Measurements from ENCODE around the gene GADD45A. TPM values are rescaled to one million over a fixed set of nuclear protein-coding genes. Genes with fewer than 3 reads are reported as not detected.
"Not testable (repeated sequence)": the region's sequence is repeated elsewhere in the genome, so short reads cannot be mapped to it uniquely, and the experiment has no call there.

Gene GADD45A
- total RNA-seq, 1 donor from 2014 or later, result 11.0 TPM

DNA sequence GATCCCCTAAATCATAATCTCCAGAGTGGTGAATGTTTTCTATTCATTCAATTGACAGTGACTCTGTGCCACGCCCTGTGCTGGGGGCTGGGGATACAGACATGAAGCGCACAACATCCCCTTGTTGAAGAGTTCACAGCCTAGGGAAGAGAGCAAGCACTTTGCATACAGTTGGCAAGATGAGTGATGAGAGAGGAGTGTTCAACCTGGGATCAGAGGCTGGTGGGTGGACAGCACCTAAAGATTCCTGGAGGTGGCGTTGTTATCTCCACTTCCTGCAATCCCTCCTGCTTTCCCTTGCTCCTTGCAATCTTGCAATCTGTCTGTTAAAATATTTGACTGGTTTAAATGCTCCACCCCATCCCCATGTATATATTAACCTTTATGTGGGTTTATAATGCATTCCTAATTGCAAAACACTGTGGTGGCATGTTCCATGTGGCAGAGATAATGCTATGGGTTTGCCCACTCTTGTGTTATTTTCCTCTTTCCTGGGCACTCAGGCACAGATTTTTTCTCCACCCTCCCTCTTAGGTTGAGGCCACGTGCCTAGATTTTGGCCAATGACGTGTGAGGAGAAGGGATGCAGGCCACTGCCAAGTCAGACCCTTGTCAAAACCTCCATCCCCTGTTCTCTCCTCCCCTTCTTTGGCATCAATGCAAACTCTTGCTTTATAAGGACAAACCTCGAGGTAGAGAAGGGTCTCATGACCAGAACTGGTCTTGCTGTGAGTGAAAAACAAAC is 36.2 kb upstream of the GADD45A start:
- peaks cover 19 to 32% (median 32%) of the 10 kb centered on the region in 3 donors for H3K4me1 ChIP-seq (ENCODE audit: control insufficient read depth in 3 of 3, insufficient read depth in 3 of 3, low read length in 3 of 3)
- H3K4me3 ChIP-seq (ENCODE audit: low read length in 3 of 3), result no peak overlapping the region
- no peak overlapping the region for H3K27ac ChIP-seq (ENCODE audit: low read depth, low read length)
- no peak overlapping the region for H3K9ac ChIP-seq (ENCODE audit: low read depth in 1 of 3, low read length in 3 of 3)
- H3K36me3 ChIP-seq (ENCODE audit: control insufficient read depth in 3 of 3, insufficient read depth in 3 of 3, low read length in 3 of 3), result no peaks in the 10 kb centered on the region
- H3K27me3 ChIP-seq (ENCODE audit: control insufficient read depth in 3 of 3, insufficient read depth in 3 of 3, low read length in 3 of 3), result no peaks in the 10 kb centered on the region
- no peaks in the 10 kb centered on the region for H3K9me3 ChIP-seq (ENCODE audit: control insufficient read depth in 3 of 3, low read length in 3 of 3)

- no peaks in the 10 kb centered on the region for H3K27me3 ChIP-seq (ENCODE audit: control insufficient read depth in 3 of 3, insufficient read depth in 3 of 3, low read length in 3 of 3)
- peaks cover 19 to 32% (median 32%) of the 10 kb centered on the region in 3 donors for H3K4me1 ChIP-seq (ENCODE audit: control insufficient read depth in 3 of 3, insufficient read depth in 3 of 3, low read length in 3 of 3)
- H3K36me3 ChIP-seq (ENCODE audit: control insufficient read depth in 3 of 3, insufficient read depth in 3 of 3, low read length in 3 of 3), result no peaks in the 10 kb centered on the region
Observed at GRCh38 chr1:67650061-67650460, 34.9 kb upstream of the GADD45A start.

DNA sequence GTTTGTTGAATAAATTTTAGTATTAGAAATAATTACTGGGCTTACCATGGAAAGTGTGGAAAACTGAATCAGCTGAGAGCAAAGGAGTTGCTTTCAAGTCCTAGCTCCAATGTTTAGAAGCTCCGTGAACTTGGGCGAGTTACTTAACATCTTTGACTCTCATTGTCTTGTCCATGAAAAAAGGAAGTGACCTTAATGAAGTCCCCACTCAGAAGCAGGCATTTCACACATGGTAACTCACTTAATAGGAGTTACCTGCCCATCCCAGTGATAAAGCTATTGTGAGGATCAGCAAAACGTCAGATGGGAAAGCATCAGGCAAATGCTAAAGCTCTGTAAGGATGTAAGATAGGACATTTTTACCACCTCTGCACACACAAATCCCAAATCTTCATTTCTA is 34.0 kb upstream of the GADD45A start:
- no peak overlapping the region for H3K9ac ChIP-seq (ENCODE audit: low read depth in 1 of 3, low read length in 3 of 3)
- peaks cover 15 to 26% (median 24%) of the 10 kb centered on the region in 3 donors for H3K4me1 ChIP-seq (ENCODE audit: control insufficient read depth in 3 of 3, insufficient read depth in 3 of 3, low read length in 3 of 3)
- no peak overlapping the region for H3K4me3 ChIP-seq (ENCODE audit: low read length in 3 of 3)
- H3K36me3 ChIP-seq (ENCODE audit: control insufficient read depth in 3 of 3, insufficient read depth in 3 of 3, low read length in 3 of 3), result no peaks in the 10 kb centered on the region
- no peaks in the 10 kb centered on the region for H3K9me3 ChIP-seq (ENCODE audit: control insufficient read depth in 3 of 3, low read length in 3 of 3)
- no peak overlapping the region for H3K27ac ChIP-seq (ENCODE audit: low read depth, low read length)
- no peaks in the 10 kb centered on the region for H3K27me3 ChIP-seq (ENCODE audit: control insufficient read depth in 3 of 3, insufficient read depth in 3 of 3, low read length in 3 of 3)

More at GRCh38 chr1:67650061-67650460, 34.9 kb upstream of the GADD45A start:
- H3K9me3 ChIP-seq (ENCODE audit: control insufficient read depth in 3 of 3, low read length in 3 of 3), result no peaks in the 10 kb centered on the region
- H3K27ac ChIP-seq (ENCODE audit: low read depth, low read length), result no peak overlapping the region
- no peak overlapping the region for H3K4me3 ChIP-seq (ENCODE audit: low read length in 3 of 3)
- no peak overlapping the region for H3K9ac ChIP-seq (ENCODE audit: low read depth in 1 of 3, low read length in 3 of 3)

DNA sequence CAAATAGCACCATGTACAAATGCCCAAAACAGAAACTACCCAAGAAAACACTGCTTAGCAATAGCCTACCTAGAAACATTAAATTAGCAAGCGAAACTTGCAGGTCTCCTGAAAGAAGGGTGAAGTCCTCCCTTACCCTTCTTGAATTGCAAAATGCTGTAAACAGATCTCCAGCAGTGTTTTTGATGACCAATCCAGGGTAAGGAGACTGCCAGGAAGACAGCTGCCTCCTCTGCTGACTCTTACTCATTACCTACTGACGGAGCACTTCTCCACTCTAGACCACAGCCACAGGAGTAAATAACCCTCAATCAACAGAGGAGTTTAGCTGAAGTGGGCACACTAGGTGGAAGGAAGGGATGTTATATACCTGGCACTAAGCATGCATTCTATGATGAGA is 32.2 kb upstream of the GADD45A start:
- Histone ChIP-seq H3K27ac (ENCODE audit: low read depth, low read length) (peak overlapping the region; percentile 92), H3K9ac (ENCODE audit: low read depth in 1 of 3, low read length in 3 of 3) (peak overlapping the region in 1 of 3 donors; percentile 47), H3K36me3 (ENCODE audit: control insufficient read depth in 3 of 3, insufficient read depth in 3 of 3, low read length in 3 of 3) (no peaks in the 10 kb centered on the region), H3K4me1 (ENCODE audit: control insufficient read depth in 3 of 3, insufficient read depth in 3 of 3, low read length in 3 of 3) (peaks cover 0 to 9% (median 8%) of the 10 kb centered on the region in 3 donors), H3K9me3 (ENCODE audit: control insufficient read depth in 3 of 3, low read length in 3 of 3) (no peaks in the 10 kb centered on the region), H3K4me3 (ENCODE audit: low read length in 3 of 3) (peak overlapping the region in 1 of 3 donors; percentile 18), H3K27me3 (ENCODE audit: control insufficient read depth in 3 of 3, insufficient read depth in 3 of 3, low read length in 3 of 3) (no peaks in the 10 kb centered on the region)

DNA sequence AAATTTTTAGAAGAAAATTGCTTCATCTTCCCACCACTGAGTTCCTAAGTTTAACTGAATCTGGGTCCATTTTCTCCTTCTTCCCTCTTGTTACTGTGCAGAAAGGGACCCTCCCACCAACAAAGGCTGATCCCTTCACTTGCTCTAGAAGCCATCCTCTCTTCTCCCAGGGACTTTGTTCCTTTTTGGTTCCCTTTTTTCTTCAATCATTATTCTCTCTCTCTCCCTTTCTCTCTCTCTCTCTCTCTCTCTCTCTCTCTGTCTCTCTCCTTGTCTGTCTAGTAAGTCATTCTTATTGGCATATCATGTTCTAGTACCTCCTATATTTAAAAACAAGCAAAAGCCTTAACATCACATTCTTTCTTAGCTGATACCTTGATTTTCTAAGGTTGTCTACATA is 31.7 kb upstream of the GADD45A start:
- peak overlapping the region; percentile 92 for H3K27ac ChIP-seq (ENCODE audit: low read depth, low read length)
- H3K4me3 ChIP-seq (ENCODE audit: low read length in 3 of 3), result peak overlapping the region in 1 of 3 donors; percentile 18
- H3K9me3 ChIP-seq (ENCODE audit: control insufficient read depth in 3 of 3, low read length in 3 of 3), result no peaks in the 10 kb centered on the region
- H3K27me3 ChIP-seq (ENCODE audit: control insufficient read depth in 3 of 3, insufficient read depth in 3 of 3, low read length in 3 of 3), result no peaks in the 10 kb centered on the region
- H3K4me1 ChIP-seq (ENCODE audit: control insufficient read depth in 3 of 3, insufficient read depth in 3 of 3, low read length in 3 of 3), result peaks cover 0 to 9% (median 7%) of the 10 kb centered on the region in 3 donors
- no peaks in the 10 kb centered on the region for H3K36me3 ChIP-seq (ENCODE audit: control insufficient read depth in 3 of 3, insufficient read depth in 3 of 3, low read length in 3 of 3)
- H3K9ac ChIP-seq (ENCODE audit: low read depth in 1 of 3, low read length in 3 of 3), result peak overlapping the region in 1 of 3 donors; percentile 47

DNA sequence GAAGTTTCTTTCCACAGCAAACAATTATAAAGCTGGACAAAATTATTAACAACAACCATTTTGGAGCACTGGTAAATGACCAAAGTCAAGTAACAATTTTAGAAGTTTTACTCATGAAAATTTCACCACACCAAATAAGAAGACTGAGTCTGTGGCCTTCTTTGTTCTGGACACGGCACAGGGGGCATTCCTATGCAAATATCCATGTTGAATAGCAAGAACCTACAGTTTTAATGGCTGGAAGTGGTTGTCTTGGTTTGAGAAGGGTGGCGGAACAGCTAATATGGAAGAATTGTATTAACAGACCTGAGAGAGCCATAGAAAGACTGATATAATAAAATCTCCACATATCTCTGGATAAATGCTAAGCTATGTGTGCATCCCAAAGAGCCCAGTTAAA is 29.4 kb upstream of the GADD45A start:
- Histone ChIP-seq H3K9me3 (ENCODE audit: control insufficient read depth in 3 of 3, low read length in 3 of 3) (no peaks in the 10 kb centered on the region), H3K27ac (ENCODE audit: low read depth, low read length) (no peak overlapping the region), H3K4me3 (ENCODE audit: low read length in 3 of 3) (no peak overlapping the region), H3K4me1 (ENCODE audit: control insufficient read depth in 3 of 3, insufficient read depth in 3 of 3, low read length in 3 of 3) (peaks cover 0 to 9% (median 7%) of the 10 kb centered on the region in 3 donors), H3K36me3 (ENCODE audit: control insufficient read depth in 3 of 3, insufficient read depth in 3 of 3, low read length in 3 of 3) (no peaks in the 10 kb centered on the region), H3K9ac (ENCODE audit: low read depth in 1 of 3, low read length in 3 of 3) (no peak overlapping the region), H3K27me3 (ENCODE audit: control insufficient read depth in 3 of 3, insufficient read depth in 3 of 3, low read length in 3 of 3) (no peaks in the 10 kb centered on the region)

- H3K4me3 ChIP-seq (ENCODE audit: low read length in 3 of 3); H3K9me3 ChIP-seq (ENCODE audit: control insufficient read depth in 3 of 3, low read length in 3 of 3); H3K36me3 ChIP-seq (ENCODE audit: control insufficient read depth in 3 of 3, insufficient read depth in 3 of 3, low read length in 3 of 3); H3K4me1 ChIP-seq (ENCODE audit: control insufficient read depth in 3 of 3, insufficient read depth in 3 of 3, low read length in 3 of 3); H3K9ac ChIP-seq (ENCODE audit: low read depth in 1 of 3, low read length in 3 of 3); H3K27me3 ChIP-seq (ENCODE audit: control insufficient read depth in 3 of 3, insufficient read depth in 3 of 3, low read length in 3 of 3); H3K27ac ChIP-seq (ENCODE audit: low read depth, low read length): not testable (repeated sequence)
Observed at GRCh38 chr1:67657152-67657551, 27.8 kb upstream of the GADD45A start.

- H3K4me3 ChIP-seq (ENCODE audit: low read length in 3 of 3), result no peak overlapping the region
- no peaks in the 10 kb centered on the region for H3K9me3 ChIP-seq (ENCODE audit: control insufficient read depth in 3 of 3, low read length in 3 of 3)
- H3K36me3 ChIP-seq (ENCODE audit: control insufficient read depth in 3 of 3, insufficient read depth in 3 of 3, low read length in 3 of 3), result no peaks in the 10 kb centered on the region
Observed at GRCh38 chr1:67659229-67659628, 25.8 kb upstream of the GADD45A start.

DNA sequence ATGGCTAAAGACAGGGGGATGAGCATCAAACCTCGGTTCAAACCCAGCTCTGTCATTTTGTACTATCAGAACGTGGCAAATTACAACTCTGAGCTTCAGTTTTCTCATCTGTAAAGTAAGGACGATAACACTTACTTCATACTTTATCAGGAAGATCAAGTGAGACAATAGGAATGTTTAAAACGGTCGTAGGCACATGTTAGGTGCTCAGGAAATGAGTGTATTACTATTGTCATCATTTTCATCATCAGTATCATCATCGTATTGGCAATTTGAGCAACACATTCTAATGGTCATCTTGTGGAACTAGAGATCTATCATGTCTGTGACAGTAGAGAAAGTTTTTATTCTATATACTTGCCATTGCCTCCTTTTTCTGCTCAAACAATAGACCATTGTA is 22.1 kb upstream of the GADD45A start:
- H3K27me3 ChIP-seq (ENCODE audit: control insufficient read depth in 3 of 3, insufficient read depth in 3 of 3, low read length in 3 of 3), result no peaks in the 10 kb centered on the region
- no peaks in the 10 kb centered on the region for H3K36me3 ChIP-seq (ENCODE audit: control insufficient read depth in 3 of 3, insufficient read depth in 3 of 3, low read length in 3 of 3)
- no peaks in the 10 kb centered on the region for H3K4me1 ChIP-seq (ENCODE audit: control insufficient read depth in 3 of 3, insufficient read depth in 3 of 3, low read length in 3 of 3)

More at GRCh38 chr1:67659229-67659628, 25.8 kb upstream of the GADD45A start:
- Histone ChIP-seq H3K27ac (ENCODE audit: low read depth, low read length) (no peak overlapping the region), H3K9ac (ENCODE audit: low read depth in 1 of 3, low read length in 3 of 3) (no peak overlapping the region), H3K27me3 (ENCODE audit: control insufficient read depth in 3 of 3, insufficient read depth in 3 of 3, low read length in 3 of 3) (no peaks in the 10 kb centered on the region), H3K4me1 (ENCODE audit: control insufficient read depth in 3 of 3, insufficient read depth in 3 of 3, low read length in 3 of 3) (no peaks in the 10 kb centered on the region)

GRCh38 chr1:67664048-67664447 is 21.0 kb upstream of the GADD45A start:
- no peaks in the 10 kb centered on the region for H3K9me3 ChIP-seq (ENCODE audit: control insufficient read depth in 3 of 3, low read length in 3 of 3)
- no peak overlapping the region for H3K9ac ChIP-seq (ENCODE audit: low read depth in 1 of 3, low read length in 3 of 3)
- H3K27ac ChIP-seq (ENCODE audit: low read depth, low read length), result no peak overlapping the region
- no peak overlapping the region for H3K4me3 ChIP-seq (ENCODE audit: low read length in 3 of 3)
- H3K36me3 ChIP-seq (ENCODE audit: control insufficient read depth in 3 of 3, insufficient read depth in 3 of 3, low read length in 3 of 3), result no peaks in the 10 kb centered on the region
- no peaks in the 10 kb centered on the region for H3K27me3 ChIP-seq (ENCODE audit: control insufficient read depth in 3 of 3, insufficient read depth in 3 of 3, low read length in 3 of 3)
- H3K4me1 ChIP-seq (ENCODE audit: control insufficient read depth in 3 of 3, insufficient read depth in 3 of 3, low read length in 3 of 3), result no peaks in the 10 kb centered on the region

More for the DNA sequence above, 22.1 kb upstream of the GADD45A start:
- no peak overlapping the region for H3K27ac ChIP-seq (ENCODE audit: low read depth, low read length)
- H3K9me3 ChIP-seq (ENCODE audit: control insufficient read depth in 3 of 3, low read length in 3 of 3), result no peaks in the 10 kb centered on the region
- H3K9ac ChIP-seq (ENCODE audit: low read depth in 1 of 3, low read length in 3 of 3), result no peak overlapping the region
- no peak overlapping the region for H3K4me3 ChIP-seq (ENCODE audit: low read length in 3 of 3)
